H1 (cell line): ENCODE data around the gene LHFPL6. TPM values are rescaled to one million over a fixed set of nuclear protein-coding genes. Genes with fewer than 3 reads are reported as not detected.

Source experiments
- CBX5 ChIP-seq: fragments of 300-800, 300-1000 bp; sonication (generic); IDR thresholded peaks from 2 replicates; pipeline ENCODE4 v1.7.1; 2016; ENCODE audit warnings: antibody characterized with exemption, low read length, low read depth
- CHD7 ChIP-seq: fragments of 300-600 bp; sonication (generic); IDR thresholded peaks from 2 replicates; pipeline ENCODE4 v1.7.1; 2012; ENCODE audit warnings: low read length, moderate library complexity, mild to moderate bottlenecking, inconsistent platforms; ENCODE audit not compliant: insufficient replicate concordance
- EZH2 ChIP-seq: fragments of 200-600 bp; sonication (generic); IDR thresholded peaks from 2 replicates; pipeline ENCODE4 v1.7.1; 2012; ENCODE audit warnings: low read depth, mild to moderate bottlenecking, moderate library complexity, low read length, inconsistent platforms; ENCODE audit not compliant: severe bottlenecking
- KDM4A ChIP-seq: IDR thresholded peaks from one replicate; pipeline ENCODE4 v1.7.1; 2012; ENCODE audit warnings: low read depth, mild to moderate bottlenecking, moderate library complexity, low read length, inconsistent platforms; ENCODE audit not compliant: severe bottlenecking
- KDM5A ChIP-seq: fragments of 200-600 bp; IDR thresholded peaks from 2 replicates; pipeline ENCODE4 v1.7.1; 2012; ENCODE audit warnings: mild to moderate bottlenecking, low read length, inconsistent platforms, mixed read lengths
- RBBP5 ChIP-seq: IDR thresholded peaks from 2 replicates; pipeline ENCODE4 v1.7.1; 2012; ENCODE audit warnings: low read depth, mild to moderate bottlenecking, inconsistent platforms, low read length, moderate library complexity, borderline replicate concordance
- TBP ChIP-seq: IDR thresholded peaks from 2 replicates; pipeline ENCODE4 v1.6.1; 2011; ENCODE audit warnings: low read depth, low read length, improper control_type of control experiment
- TEAD4 ChIP-seq: IDR thresholded peaks from 2 replicates; pipeline ENCODE4 v1.6.1; 2012; ENCODE audit warnings: low read depth, low read length, inconsistent platforms, mixed read lengths
- polyA plus RNA-seq, 7 experiments: library from polyadenylated mRNA; depleted of rRNA in 3 of 7; stranded (reverse) in 5 of 7; unstranded in 2 of 7; fragments of >200 nt in 5 of 7; fragments of 200-250 nt in 2 of 7; gene quantifications; 1 replicate in 5 of 7; 2 replicates in 1 of 7; 4 replicates in 1 of 7; pipeline versions ENCODE4 v1.2.1 to v1.2.3, GENCODE V29; 2011 to 2013; ENCODE audit warnings: missing spikeins in 2 of 7, mixed read lengths in 2 of 7
- total RNA-seq: library from RNA; stranded (reverse); fragmentation: NEBNext Ultra II Directional; extraction: Animal tissue kit (Norgen Biotek cat#: 25700); gene quantifications from 2 replicates; pipeline ENCODE4 v1.2.1, GENCODE V29; 2021
- TF ChIP-seq, protein P1 (sequence below), 3 experiments: IDR thresholded peaks; 1 replicate in 2 of 3; 2 replicates in 1 of 3; pipeline versions ENCODE4 v1.5.1 to v1.6.1; 2011; ENCODE audit warnings: low read length in 3 of 3, mild to moderate bottlenecking in 3 of 3, inconsistent platforms in 2 of 3, low read depth in 1 of 3, moderate library complexity in 1 of 3; ENCODE audit not compliant: insufficient read depth in 1 of 3; ENCODE audit errors: control extremely low read depth in 1 of 3

LHFPL6 gene
- total and polyA plus RNA-seq, 2 of the 8 experiments (the other 6 are each of a cell fraction or from before 2014, with no cell fraction given) = 7.6 to 17.0 TPM

DNA sequence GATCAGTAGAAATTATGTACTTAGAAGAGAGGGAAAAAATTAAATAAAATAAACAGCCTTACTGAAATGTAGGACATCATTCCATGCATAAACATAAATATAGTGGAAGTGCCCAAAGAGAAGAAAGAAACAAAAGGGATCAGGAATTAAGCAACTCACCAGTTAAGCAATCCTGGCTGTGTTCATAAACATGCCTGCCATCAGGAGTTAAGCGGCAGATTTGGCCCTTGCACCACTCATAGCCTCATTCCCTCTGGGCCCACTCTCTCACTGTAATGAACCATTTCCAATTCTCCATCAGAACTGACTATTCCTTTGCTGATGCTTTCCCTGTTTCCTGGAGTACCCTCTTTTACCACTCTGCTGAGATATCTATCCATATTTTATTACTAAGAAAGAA is 281.4 kb downstream of the LHFPL6 start (continued):
- TF ChIP-seq CHD7 = no peak
- no peak for TF ChIP-seq TEAD4
- TF ChIP-seq CBX5 = no peak
- TF ChIP-seq KDM5A = no peak
- TF ChIP-seq KDM4A = no peak
- TF ChIP-seq, protein P1, sequence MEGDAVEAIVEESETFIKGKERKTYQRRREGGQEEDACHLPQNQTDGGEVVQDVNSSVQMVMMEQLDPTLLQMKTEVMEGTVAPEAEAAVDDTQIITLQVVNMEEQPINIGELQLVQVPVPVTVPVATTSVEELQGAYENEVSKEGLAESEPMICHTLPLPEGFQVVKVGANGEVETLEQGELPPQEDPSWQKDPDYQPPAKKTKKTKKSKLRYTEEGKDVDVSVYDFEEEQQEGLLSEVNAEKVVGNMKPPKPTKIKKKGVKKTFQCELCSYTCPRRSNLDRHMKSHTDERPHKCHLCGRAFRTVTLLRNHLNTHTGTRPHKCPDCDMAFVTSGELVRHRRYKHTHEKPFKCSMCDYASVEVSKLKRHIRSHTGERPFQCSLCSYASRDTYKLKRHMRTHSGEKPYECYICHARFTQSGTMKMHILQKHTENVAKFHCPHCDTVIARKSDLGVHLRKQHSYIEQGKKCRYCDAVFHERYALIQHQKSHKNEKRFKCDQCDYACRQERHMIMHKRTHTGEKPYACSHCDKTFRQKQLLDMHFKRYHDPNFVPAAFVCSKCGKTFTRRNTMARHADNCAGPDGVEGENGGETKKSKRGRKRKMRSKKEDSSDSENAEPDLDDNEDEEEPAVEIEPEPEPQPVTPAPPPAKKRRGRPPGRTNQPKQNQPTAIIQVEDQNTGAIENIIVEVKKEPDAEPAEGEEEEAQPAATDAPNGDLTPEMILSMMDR (IDR thresholded peaks at IDR 0.05; ENCODE audit: control extremely low read depth in 1 of 3, insufficient read depth in 1 of 3, low read depth in 1 of 3, low read length in 3 of 3) = no peak
- no peak for TF ChIP-seq EZH2
- no peak for TF ChIP-seq TBP
- no peak for TF ChIP-seq RBBP5
